Left ventricle myocardium inferior (tissue), 1 donor: ENCODE measurements around the gene B3GNT9. TPM values are rescaled to one million over a fixed set of nuclear protein-coding genes. Genes with fewer than 3 reads are reported as not detected.
"Not testable (repeated sequence)": the region's sequence is repeated elsewhere in the genome, so short reads cannot be mapped to it uniquely, and the experiment has no call there.

Source experiments
- DNase-seq: peaks from one replicate; pipeline ENCODE4 v3.0.0-alpha.2; 2020
- H3K27ac ChIP-seq: fragments of 200-600 bp; replicated peaks from 2 replicates; pipeline ENCODE4 v1.8.0; 2021
- H3K27me3 ChIP-seq: fragments of 200-600 bp; 2 replicates; pipeline ENCODE4 v1.8.0; 2021; ENCODE audit warnings: low read depth
- H3K36me3 ChIP-seq: fragments of 200-600 bp; 2 replicates; pipeline ENCODE4 v1.8.0; 2021
- H3K4me1 ChIP-seq: fragments of 200-600 bp; 2 replicates; pipeline ENCODE4 v1.8.0; 2021
- H3K4me3 ChIP-seq: fragments of 200-600 bp; 2 replicates; pipeline ENCODE4 v1.8.0; 2021; ENCODE audit warnings: mild to moderate bottlenecking, moderate library complexity
- H3K9me3 ChIP-seq: fragments of 200-600 bp; replicated peaks from 2 replicates; pipeline ENCODE4 v1.8.0; 2021
- intact Hi-C: fragments of 100-400 bp; cut with micrococcal nuclease; formaldehyde crosslinking; loops from one replicate; pipeline ENCODE4 v1.11.0; 2022
- total RNA-seq: library from RNA; stranded (reverse); fragmentation: NEBNext Ultra II Directional; extraction: Animal tissue kit (Norgen Biotek cat#: 25700); gene quantifications from one replicate; pipeline ENCODE4 v1.2.1, GENCODE V29; 2021
- TF ChIP-seq, protein P1 (sequence below): fragments of 200-600 bp; IDR thresholded peaks from 2 replicates; pipeline ENCODE4 v1.8.0; 2021; ENCODE audit warnings: antibody characterized with exemption, mild to moderate bottlenecking, borderline replicate concordance
- donor health status: DM: no; HTN: yes; CAD: no; lungs with severe emphysema.

Gene B3GNT9
- total RNA-seq, 1 donor from 2014 or later: 9.8 TPM

DNA sequence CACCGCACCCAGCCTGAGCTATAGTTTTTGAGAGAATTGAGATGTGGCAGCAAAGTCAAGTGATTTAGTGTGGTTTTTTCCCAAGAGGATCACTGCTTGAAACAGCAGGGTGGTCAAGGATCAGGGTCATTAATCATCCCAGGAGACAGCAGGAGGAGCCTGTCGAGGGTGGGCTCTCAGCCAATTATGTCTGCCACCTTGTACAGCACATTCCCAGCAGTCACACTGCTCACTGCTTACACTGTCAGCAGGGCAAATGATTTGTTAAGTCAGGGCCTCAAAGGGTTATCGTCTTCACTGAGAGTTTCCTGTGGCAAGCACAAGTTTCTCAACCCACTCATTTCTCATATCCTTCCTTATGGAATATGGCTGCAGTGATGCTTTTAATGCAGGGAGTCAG is 13.2 kb downstream of the B3GNT9 start:
- H3K4me3 ChIP-seq: no peak overlapping the region
- DNase-seq: no peak
- no peak overlapping the region for H3K27ac ChIP-seq
- intact Hi-C loops: no loop called here
- H3K36me3 ChIP-seq: peaks cover 95% of the 10 kb centered on the region
- H3K27me3 ChIP-seq: no peaks in the 10 kb centered on the region
- TF ChIP-seq, protein P1, sequence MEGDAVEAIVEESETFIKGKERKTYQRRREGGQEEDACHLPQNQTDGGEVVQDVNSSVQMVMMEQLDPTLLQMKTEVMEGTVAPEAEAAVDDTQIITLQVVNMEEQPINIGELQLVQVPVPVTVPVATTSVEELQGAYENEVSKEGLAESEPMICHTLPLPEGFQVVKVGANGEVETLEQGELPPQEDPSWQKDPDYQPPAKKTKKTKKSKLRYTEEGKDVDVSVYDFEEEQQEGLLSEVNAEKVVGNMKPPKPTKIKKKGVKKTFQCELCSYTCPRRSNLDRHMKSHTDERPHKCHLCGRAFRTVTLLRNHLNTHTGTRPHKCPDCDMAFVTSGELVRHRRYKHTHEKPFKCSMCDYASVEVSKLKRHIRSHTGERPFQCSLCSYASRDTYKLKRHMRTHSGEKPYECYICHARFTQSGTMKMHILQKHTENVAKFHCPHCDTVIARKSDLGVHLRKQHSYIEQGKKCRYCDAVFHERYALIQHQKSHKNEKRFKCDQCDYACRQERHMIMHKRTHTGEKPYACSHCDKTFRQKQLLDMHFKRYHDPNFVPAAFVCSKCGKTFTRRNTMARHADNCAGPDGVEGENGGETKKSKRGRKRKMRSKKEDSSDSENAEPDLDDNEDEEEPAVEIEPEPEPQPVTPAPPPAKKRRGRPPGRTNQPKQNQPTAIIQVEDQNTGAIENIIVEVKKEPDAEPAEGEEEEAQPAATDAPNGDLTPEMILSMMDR: no peak
- no peaks in the 10 kb centered on the region for H3K4me1 ChIP-seq
- no peaks in the 10 kb centered on the region for H3K9me3 ChIP-seq

DNA sequence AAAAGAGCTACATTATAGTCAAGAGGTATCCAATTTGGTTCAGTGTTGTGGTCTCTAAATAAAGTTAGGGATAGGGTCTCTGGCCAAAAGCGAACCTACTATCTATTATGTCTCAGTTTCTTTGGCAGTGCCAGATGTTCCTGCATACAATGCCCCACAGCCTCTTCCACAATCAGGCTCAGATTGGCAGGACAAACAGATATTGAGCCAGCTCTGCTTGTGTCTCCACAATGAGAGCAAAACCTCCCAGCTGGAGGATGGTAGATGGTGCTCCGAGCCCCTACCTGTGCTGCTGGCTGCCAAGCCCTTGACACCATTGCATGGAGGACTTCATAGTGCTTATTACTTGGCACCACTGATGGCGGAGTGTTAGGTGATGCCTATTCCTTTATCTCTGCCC is 21.4 kb downstream of the B3GNT9 start:
- TF ChIP-seq, protein P1: no peak
- Histone ChIP-seq H3K4me3 (no peak overlapping the region), H3K4me1 (peaks cover 18% of the 10 kb centered on the region), H3K27ac (no peak overlapping the region), H3K27me3 (no peaks in the 10 kb centered on the region), H3K9me3 (no peaks in the 10 kb centered on the region), H3K36me3 (peaks cover 77% of the 10 kb centered on the region)
- intact Hi-C loops: no loop called here
- DNase-seq: no peak

DNA sequence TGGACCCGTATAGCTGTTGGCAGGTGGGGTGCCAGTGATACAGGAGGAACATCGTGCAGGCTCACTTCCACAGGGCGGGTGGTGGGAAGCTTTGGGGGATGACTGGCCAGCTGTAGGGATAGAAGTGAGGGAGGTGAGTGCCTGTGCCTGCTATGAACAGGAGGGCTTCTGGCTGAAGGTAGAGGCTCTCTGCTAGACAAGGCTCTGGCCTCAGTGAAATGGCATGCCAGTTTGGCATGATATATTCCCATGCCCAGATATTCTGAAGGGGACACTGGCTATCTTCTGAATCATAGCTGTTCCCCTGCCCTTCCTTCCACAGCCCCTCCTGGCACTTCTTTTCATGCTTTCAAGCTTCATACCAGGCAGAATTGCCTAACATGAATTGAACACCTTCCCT is 21.9 kb downstream of the B3GNT9 start:
- intact Hi-C loops: no loop called here
- Histone ChIP-seq H3K9me3 (no peaks in the 10 kb centered on the region), H3K27ac (no peak overlapping the region), H3K27me3 (no peaks in the 10 kb centered on the region), H3K4me3 (no peak overlapping the region), H3K36me3 (peaks cover 77% of the 10 kb centered on the region), H3K4me1 (peaks cover 18% of the 10 kb centered on the region)
- DNase-seq: no peak
- TF ChIP-seq, protein P1: no peak

DNA sequence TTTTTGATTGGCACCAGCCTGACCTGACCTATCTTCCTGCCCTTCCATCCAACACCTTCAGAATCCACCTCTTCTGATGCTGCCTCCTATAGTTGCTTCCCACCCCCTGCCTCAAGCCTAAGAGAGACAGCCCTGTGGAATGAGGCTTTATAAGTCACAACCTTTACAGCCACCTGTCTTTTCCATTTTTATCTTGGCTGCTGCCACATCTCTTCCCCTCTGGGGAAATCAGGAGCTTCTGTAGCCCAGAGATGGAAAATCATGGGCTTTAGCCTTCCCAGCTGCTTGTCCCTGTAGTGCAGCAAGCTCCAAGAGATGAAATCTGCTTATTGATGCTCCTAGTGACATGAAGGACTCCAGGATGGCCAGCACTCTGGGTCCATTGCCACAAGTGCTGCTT is 22.4 kb downstream of the B3GNT9 start:
- intact Hi-C loops: no loop called here
- peaks cover 79% of the 10 kb centered on the region for H3K36me3 ChIP-seq
- no peak for DNase-seq
- no peaks in the 10 kb centered on the region for H3K27me3 ChIP-seq
- H3K9me3 ChIP-seq: no peaks in the 10 kb centered on the region
- TF ChIP-seq, protein P1: no peak
- no peak overlapping the region for H3K27ac ChIP-seq
- H3K4me3 ChIP-seq: no peak overlapping the region
- peaks cover 18% of the 10 kb centered on the region for H3K4me1 ChIP-seq

DNA sequence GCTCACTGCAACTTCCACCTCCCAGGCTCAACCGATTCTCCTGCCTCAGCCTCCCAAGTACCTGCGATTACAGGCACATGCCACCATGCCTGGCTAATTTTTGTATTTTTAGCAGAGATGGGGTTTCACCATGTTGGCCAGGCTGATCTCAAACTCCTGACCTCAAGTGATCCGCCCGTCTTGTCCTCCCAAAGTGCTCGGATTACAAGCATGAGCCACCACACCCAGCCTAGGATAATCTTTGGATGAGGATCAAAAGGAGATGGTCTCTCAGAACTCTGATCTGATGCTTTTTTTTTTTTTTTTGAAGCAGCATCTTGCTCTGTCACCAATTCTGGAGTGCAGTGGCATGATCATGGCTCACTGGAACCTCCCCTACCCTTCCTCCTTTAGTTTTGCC is 28.0 kb downstream of the B3GNT9 start:
- H3K9me3 ChIP-seq, H3K27ac ChIP-seq, DNase-seq, intact Hi-C loops, H3K27me3 ChIP-seq, H3K4me1 ChIP-seq, H3K4me3 ChIP-seq: not testable (repeated sequence)
- H3K36me3 ChIP-seq: peaks cover 74% of the 10 kb centered on the region

DNA sequence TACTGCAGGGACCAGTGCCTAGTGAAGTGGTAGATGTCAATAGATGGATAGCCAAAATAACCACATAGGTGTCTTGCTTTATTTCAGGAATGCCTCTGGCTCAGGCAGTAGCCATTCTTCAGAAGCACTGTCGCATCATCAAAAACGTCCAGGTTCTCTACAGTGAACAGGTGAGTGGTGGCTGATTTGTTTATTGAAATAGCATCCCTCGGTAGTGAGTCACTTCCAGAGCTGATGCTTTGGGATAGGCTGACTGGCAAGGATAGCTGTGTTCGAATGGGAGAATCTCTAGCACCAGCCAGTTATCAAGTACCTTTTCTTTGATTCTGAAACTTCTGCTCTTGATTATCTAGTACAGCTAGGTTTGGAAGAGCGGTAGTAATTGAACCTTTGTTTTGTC is 30.8 kb downstream of the B3GNT9 start:
- H3K4me1 ChIP-seq: no peaks in the 10 kb centered on the region
- no peaks in the 10 kb centered on the region for H3K9me3 ChIP-seq
- DNase-seq: no peak
- intact Hi-C loops: no loop called here
- no peaks in the 10 kb centered on the region for H3K27me3 ChIP-seq
- TF ChIP-seq, protein P1: no peak
- H3K4me3 ChIP-seq: no peak overlapping the region
- H3K27ac ChIP-seq: no peak overlapping the region
- peaks cover 50% of the 10 kb centered on the region for H3K36me3 ChIP-seq
